Muscle layer of duodenum (tissue), 2 donors: ENCODE results near the gene C10orf105.

Experiments used
- H3K27ac ChIP-seq: one replicate; pipeline ENCODE4 v1.7.0; 2013; ENCODE audit warnings: mild to moderate bottlenecking, low read length
- H3K27me3 ChIP-seq: one replicate; pipeline ENCODE4 v1.7.0; 2013; ENCODE audit warnings: low read depth, mild to moderate bottlenecking, control low read depth, low read length
- H3K36me3 ChIP-seq, 2 donors: one replicate each; pipeline ENCODE4 v1.7.0; 2013; ENCODE audit warnings: low read length in 2 of 2, control low read depth in 1 of 2, mild to moderate bottlenecking in 1 of 2; ENCODE audit not compliant: insufficient read depth in 2 of 2, control insufficient read depth in 1 of 2
- H3K4me1 ChIP-seq, 2 donors: one replicate each; pipeline ENCODE4 v1.7.0; 2013; ENCODE audit warnings: low read length in 2 of 2, mild to moderate bottlenecking in 2 of 2, control low read depth in 1 of 2, moderate library complexity in 1 of 2; ENCODE audit not compliant: insufficient read depth in 2 of 2, control insufficient read depth in 1 of 2
- H3K4me3 ChIP-seq, 2 donors: one replicate each; pipeline ENCODE4 v1.7.0; 2013; ENCODE audit warnings: low read length in 2 of 2, low read depth in 1 of 2, mild to moderate bottlenecking in 1 of 2
- H3K9me3 ChIP-seq, 2 donors: one replicate each; pipeline ENCODE4 v1.7.0; 2013; ENCODE audit warnings: low read length in 2 of 2, control low read depth in 1 of 2, mild to moderate bottlenecking in 1 of 2; ENCODE audit not compliant: control insufficient read depth in 1 of 2
- donor health status: healthy.

C10orf105 gene

GRCh38 chr10:71734797-71735196, 15.2 kb upstream of the C10orf105 start:
- Histone ChIP-seq H3K27me3 (no peaks in the 10 kb centered on the region), H3K4me3 (no peak overlapping the region), H3K36me3 (no peaks in the 10 kb centered on the region), H3K4me1 (no peaks in the 10 kb centered on the region), H3K9me3 (no peaks in the 10 kb centered on the region), H3K27ac (no peak overlapping the region)

DNA sequence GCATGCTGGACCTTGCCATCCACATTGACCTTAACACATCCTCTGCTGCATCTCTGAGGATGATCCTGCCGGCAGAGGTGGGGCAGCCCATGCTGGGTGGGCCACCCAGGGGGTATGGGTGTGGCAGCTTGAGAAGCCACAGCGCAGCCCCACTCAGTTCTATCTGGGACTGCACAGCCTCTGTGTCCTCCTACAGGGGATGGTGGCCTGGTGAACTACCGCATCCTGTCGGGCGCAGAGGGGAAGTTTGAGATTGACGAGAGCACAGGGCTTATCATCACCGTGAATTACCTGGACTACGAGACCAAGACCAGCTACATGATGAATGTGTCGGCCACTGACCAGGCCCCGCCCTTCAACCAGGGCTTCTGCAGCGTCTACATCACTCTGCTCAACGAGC, 12.2 kb upstream of the C10orf105 start:
- Histone ChIP-seq H3K36me3 (no peaks in the 10 kb centered on the region), H3K4me1 (peaks cover 22 to 27% of the 10 kb centered on the region in 2 donors), H3K9me3 (no peaks in the 10 kb centered on the region), H3K27me3 (no peaks in the 10 kb centered on the region), H3K27ac (no peak overlapping the region), H3K4me3 (no peak overlapping the region)

GRCh38 chr10:71729161-71729636, 9.6 kb upstream of the C10orf105 start:
- H3K4me1 ChIP-seq = peaks cover 23 to 32% of the 10 kb centered on the region in 2 donors

DNA sequence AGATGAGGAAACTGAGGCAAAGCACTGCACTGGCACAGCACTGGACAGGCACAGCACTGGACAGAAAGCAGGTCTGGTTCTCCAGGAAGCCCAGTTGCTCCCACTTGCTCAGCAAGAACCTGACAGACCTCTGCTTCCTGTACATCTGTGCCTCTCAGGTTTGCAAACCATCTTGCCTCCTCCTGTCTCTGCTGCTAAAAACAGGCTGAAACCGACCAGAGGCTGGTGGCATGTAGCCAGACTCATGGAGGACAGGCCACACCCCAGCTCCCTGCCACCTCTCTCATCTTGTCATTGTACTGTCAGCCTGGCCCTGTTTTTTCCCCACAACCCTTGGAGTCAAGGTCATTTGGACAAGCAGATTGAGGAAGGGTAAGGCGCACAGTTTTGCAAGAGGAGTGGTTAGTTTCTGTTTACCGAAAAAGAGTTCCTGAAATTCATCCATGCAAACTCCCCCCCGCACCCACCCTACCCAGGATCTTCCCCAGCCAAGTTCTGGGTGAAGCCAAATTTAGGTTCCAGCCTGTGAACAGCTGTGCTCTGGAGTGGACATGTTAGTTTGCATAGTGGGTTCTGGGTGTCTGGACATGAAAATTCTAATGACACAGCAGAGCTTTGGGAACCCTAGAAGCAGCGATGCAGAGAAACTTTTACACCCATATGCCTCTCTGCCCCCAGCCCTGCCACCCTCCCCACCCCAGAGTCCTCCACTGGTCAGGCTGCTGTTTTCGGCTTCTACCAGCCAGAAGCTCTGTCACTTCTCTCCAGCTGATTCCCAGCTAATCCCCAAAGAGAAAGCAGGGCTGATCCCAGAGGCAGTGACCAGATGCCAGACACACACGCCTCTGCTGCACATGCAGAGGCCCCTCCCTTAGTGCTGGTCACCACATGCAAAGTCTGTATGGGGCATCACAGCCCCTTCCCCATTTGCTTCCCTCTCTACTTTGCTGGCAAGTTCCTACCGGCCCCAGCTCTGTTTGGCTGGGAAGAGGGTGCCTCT, 8.5 kb upstream of the C10orf105 start:
- Histone ChIP-seq H3K27ac (peak overlapping the region; percentile 67), H3K4me3 (peak overlapping the region; percentile 19 to 26), H3K9me3 (no peaks in the 10 kb centered on the region), H3K4me1 (peaks cover 23 to 32% of the 10 kb centered on the region in 2 donors), H3K27me3 (no peaks in the 10 kb centered on the region), H3K36me3 (no peaks in the 10 kb centered on the region)

More at GRCh38 chr10:71729161-71729636, 9.6 kb upstream of the C10orf105 start:
- no peaks in the 10 kb centered on the region for H3K36me3 ChIP-seq
- H3K9me3 ChIP-seq = no peaks in the 10 kb centered on the region
- H3K27me3 ChIP-seq = no peaks in the 10 kb centered on the region
- H3K27ac ChIP-seq = peak overlapping the region; percentile 27
- H3K4me3 ChIP-seq = no peak overlapping the region

DNA sequence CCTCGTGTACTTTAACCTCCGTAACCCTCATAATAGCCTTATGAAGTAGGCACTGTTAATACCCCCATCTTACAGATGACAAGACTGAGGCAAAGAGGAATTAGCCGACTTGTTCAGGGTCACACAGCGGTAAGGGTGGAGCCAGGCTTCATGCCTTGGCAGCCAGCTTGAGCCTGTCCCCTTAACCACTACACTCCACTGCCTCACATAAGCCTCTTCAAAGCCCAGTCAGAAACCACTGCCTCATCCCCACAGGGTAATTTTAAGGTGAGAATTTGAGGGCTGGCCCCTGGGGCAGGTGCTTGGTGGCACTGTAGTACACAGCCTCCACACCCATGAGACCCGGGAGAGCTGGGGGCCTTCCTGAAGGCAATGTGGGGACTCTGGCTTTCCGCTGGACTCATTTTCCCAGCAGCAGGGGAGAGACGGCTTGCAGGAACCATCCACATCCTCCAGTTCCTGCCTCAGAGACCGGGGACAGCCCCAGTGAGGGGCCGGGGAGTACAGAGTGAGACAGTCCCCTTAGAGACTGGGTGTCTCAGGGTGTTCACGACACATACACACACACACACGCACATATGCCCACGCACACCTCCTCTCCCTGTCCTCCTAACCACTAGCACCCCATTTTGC, 7.6 kb upstream of the C10orf105 start:
- Histone ChIP-seq H3K27me3 (no peaks in the 10 kb centered on the region), H3K9me3 (no peaks in the 10 kb centered on the region), H3K4me1 (peaks cover 23 to 32% of the 10 kb centered on the region in 2 donors), H3K36me3 (no peaks in the 10 kb centered on the region), H3K4me3 (peak overlapping the region in 1 of 2 donors; percentile 26), H3K27ac (peak overlapping the region; percentile 67)

DNA sequence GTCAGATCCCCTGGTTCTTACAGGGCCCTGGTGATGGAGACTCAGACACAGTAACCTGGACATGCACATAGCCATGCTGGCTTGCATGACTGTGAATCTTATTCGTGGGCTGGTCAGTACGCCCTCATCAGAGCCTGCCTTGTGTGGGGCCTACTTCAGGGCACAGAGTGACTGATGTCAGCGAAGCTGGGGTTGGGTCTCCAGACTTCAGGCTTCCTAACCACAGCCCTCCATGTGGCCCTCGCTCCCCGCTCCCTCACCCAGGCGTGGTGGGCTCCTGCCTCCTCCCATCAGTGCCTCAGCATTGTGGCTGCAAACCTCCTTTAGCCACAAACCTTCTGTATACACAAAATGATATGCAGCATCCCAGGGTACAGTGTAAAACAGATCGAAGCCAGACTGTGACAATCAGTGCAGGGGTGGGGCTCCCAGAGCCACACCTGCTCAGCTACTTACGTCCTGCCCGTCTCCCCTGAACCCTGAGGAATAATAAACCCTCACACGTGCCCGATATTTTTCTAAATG, 7.1 kb upstream of the C10orf105 start:
- Histone ChIP-seq H3K27me3 (no peaks in the 10 kb centered on the region), H3K4me1 (peaks cover 23 to 32% of the 10 kb centered on the region in 2 donors), H3K9me3 (no peaks in the 10 kb centered on the region), H3K27ac (peak overlapping the region; percentile 67), H3K4me3 (no peak overlapping the region), H3K36me3 (no peaks in the 10 kb centered on the region)

DNA sequence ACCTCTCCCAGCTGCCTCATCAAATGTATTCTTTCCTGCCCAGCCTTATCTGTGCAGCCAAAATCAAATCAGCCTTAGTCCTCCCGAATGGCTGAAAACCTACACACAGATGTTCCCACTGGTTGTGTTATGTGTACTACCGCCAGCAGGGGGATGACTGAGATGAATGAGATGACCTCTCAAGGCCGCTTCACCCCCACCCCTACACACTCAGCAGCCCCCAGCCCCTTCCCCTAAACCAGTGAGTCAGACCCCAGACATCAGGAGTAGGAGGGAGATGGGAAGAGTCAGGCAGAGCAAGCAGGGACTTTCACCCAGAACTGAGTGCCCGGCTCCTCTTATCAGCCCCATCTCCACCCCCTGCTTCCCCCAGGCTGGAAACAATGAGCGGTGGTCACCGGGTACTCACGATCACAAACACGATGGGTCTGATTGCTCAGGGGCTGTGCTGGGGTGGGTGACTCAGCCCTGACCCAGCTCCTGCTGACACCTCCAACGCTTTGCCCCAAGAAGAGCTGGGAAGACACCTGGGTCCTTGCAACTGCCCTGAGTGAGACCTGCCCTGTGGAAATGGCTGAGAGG, 6.5 kb upstream of the C10orf105 start:
- Histone ChIP-seq H3K27ac (peak overlapping the region; percentile 67), H3K27me3 (no peaks in the 10 kb centered on the region), H3K9me3 (no peaks in the 10 kb centered on the region), H3K4me3 (no peak overlapping the region), H3K4me1 (peaks cover 23 to 32% of the 10 kb centered on the region in 2 donors), H3K36me3 (no peaks in the 10 kb centered on the region)

DNA sequence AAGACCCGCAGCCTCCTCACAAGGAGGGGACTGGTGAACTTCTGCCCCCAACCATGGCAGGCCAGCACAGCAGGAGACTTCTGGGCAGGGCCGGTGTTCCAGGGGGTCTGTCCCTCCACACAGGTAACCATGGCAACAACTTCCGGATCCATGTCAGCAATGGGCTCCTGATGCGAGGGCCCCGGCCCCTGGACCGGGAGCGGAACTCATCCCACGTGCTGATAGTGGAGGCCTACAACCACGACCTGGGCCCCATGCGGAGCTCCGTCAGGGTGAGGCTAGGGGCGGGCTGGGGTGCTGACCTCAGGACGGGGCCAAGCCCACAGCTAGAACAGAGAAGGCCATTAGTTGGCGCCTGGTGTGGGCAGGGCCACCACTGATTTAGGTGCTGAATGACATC, 5.7 kb upstream of the C10orf105 start:
- Histone ChIP-seq H3K27ac (no peak overlapping the region), H3K36me3 (no peaks in the 10 kb centered on the region), H3K9me3 (no peaks in the 10 kb centered on the region), H3K4me1 (peaks cover 23 to 32% of the 10 kb centered on the region in 2 donors), H3K27me3 (no peaks in the 10 kb centered on the region), H3K4me3 (no peak overlapping the region)

GRCh38 chr10:71724539-71724938, 5.0 kb upstream of the C10orf105 start:
- Histone ChIP-seq H3K4me1 (peaks cover 23 to 33% of the 10 kb centered on the region in 2 donors), H3K4me3 (no peak overlapping the region), H3K27me3 (no peaks in the 10 kb centered on the region), H3K36me3 (no peaks in the 10 kb centered on the region), H3K9me3 (no peaks in the 10 kb centered on the region), H3K27ac (no peak overlapping the region)

- Histone ChIP-seq H3K4me3 (no peak overlapping the region), H3K36me3 (no peaks in the 10 kb centered on the region), H3K9me3 (no peaks in the 10 kb centered on the region), H3K27me3 (no peaks in the 10 kb centered on the region), H3K4me1 (peaks cover 16 to 32% of the 10 kb centered on the region in 2 donors), H3K27ac (no peak overlapping the region)
Observed at GRCh38 chr10:71723311-71723710, 3.7 kb upstream of the C10orf105 start.

DNA sequence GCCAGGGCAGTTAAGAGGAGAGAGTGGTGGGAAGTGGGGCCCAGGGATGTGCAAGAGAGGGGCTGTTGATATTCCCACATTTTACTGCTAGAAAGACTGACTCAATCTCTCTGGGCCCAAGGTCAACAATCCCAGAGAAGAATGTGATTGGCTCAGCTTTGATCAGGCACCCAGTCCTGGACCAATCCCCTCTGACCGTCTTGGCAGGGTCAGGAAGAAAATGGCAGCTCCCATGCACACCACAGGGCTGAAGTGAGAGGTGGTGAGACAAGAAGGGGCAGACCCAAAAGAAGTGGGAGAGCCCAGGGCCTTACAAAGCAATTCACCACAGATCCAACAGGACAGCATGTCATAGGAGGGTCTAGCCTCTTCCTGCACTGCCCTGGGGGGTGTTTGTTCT, 3.3 kb upstream of the C10orf105 start:
- Histone ChIP-seq H3K4me3 (no peak overlapping the region), H3K36me3 (no peaks in the 10 kb centered on the region), H3K4me1 (peaks cover 12 to 32% of the 10 kb centered on the region in 2 donors), H3K27ac (no peak overlapping the region), H3K9me3 (no peaks in the 10 kb centered on the region), H3K27me3 (no peaks in the 10 kb centered on the region)
